Measurements from ENCODE around the gene KCNF1.

GRCh38 chr2:10931710-10932255 lies 20.0 kb downstream of the KCNF1 start:
- no peak for TF ChIP-seq POLR2AphosphoS5 (IDR thresholded peaks at IDR 0.05; ENCODE audit: low read depth, low read length)
- TF ChIP-seq TAF1 (IDR thresholded peaks at IDR 0.05; ENCODE audit: low read depth, low read length), result no peak
